K562 (cell line): ENCODE results near the gene SOX6. TPM values are rescaled to one million over a fixed set of nuclear protein-coding genes. Genes with fewer than 3 reads are reported as not detected.
A peak's percentile ranks its signal among the peaks of the same experiment; 100 is the strongest.

Experiments used
- CBX8 ChIP-seq: fragments of 200-600 bp; sonication (generic); IDR thresholded peaks from 2 replicates; pipeline ENCODE4 v1.6.1; 2012; ENCODE audit warnings: borderline replicate concordance, mixed run types, low read depth, mild to moderate bottlenecking, moderate library complexity, mixed read lengths, low read length, control low read depth, inconsistent platforms; ENCODE audit not compliant: poor library complexity, severe bottlenecking; ENCODE audit errors: extremely low read depth
- CTBP1 ChIP-seq: fragments of 450-650 bp; IDR thresholded peaks from 2 replicates; pipeline ENCODE4 v1.6.1; 2016; ENCODE audit warnings: borderline replicate concordance
- DMBX1 ChIP-seq: fragments of 250-450 bp; sonication (Bioruptor Pico); IDR thresholded peaks from 2 replicates; pipeline ENCODE4 v1.8.0; 2022; ENCODE audit warnings: inconsistent platforms, mild to moderate bottlenecking, moderate library complexity, borderline replicate concordance
- FOXA3 ChIP-seq, 2 experiments: fragments of 450-650 bp in 1 of 2; sonication (generic) in 1 of 2; formaldehyde crosslinking; IDR thresholded peaks in 1 of 2; conservative IDR thresholded peaks in 1 of 2; 2 replicates each; pipeline versions ENCODE4 v1.4.0 to v1.8.0; 2020 to 2022; ENCODE audit warnings: mild to moderate bottlenecking in 2 of 2, missing genetic modification reagents in 1 of 2
- HBP1 ChIP-seq: fragments of 450-650 bp; formaldehyde crosslinking; IDR thresholded peaks from 2 replicates; pipeline ENCODE4 v1.4.0; 2022; ENCODE audit warnings: missing genetic modification characterization
- HOXB6 ChIP-seq: fragments of 250-450 bp; sonication (Bioruptor Pico); IDR thresholded peaks from 2 replicates; pipeline ENCODE4 v1.5.1; 2022; ENCODE audit warnings: mild to moderate bottlenecking, borderline replicate concordance
- MYC ChIP-seq, 2 experiments: fragments of 250-450 bp in 1 of 2; sonication (Bioruptor Pico) in 1 of 2; IDR thresholded peaks; 2 replicates each; pipeline versions ENCODE4 v1.5.1 to v1.6.1; 2012 to 2021; ENCODE audit warnings: low read depth in 2 of 2, borderline replicate concordance in 1 of 2, improper control_type of control experiment in 1 of 2, low read length in 1 of 2, mild to moderate bottlenecking in 1 of 2, moderate library complexity in 1 of 2
- NCOA4 ChIP-seq: fragments of 450-650 bp; IDR thresholded peaks from 2 replicates; pipeline ENCODE4 v1.6.1; 2018; ENCODE audit warnings: mild to moderate bottlenecking; ENCODE audit not compliant: partially characterized antibody
- NFIC ChIP-seq: fragments of 450-650 bp; IDR thresholded peaks from 2 replicates; pipeline ENCODE4 v1.6.1; 2017; ENCODE audit warnings: mild to moderate bottlenecking, inconsistent platforms
- PHB2 ChIP-seq: fragments of 450-650 bp; IDR thresholded peaks from 2 replicates; pipeline ENCODE4 v1.6.1; 2017; ENCODE audit warnings: low read depth
- PRDM10 ChIP-seq: fragments of 450-650 bp; IDR thresholded peaks from 2 replicates; pipeline ENCODE4 v1.6.1; 2018; ENCODE audit not compliant: partially characterized antibody
- PRPF4 ChIP-seq: fragments of 200-400 bp; formaldehyde crosslinking; IDR thresholded peaks from one replicate; pipeline ENCODE4 v1.6.1; 2017; ENCODE audit warnings: low read length, low read depth, mild to moderate bottlenecking; ENCODE audit not compliant: insufficient read depth, poor library complexity, severe bottlenecking
- RUNX1 ChIP-seq: sonication (generic); IDR thresholded peaks from 2 replicates; pipeline ENCODE4 v1.6.1; 2016; ENCODE audit warnings: antibody characterized with exemption, low read depth
- TCF15 ChIP-seq: fragments of 250-450 bp; sonication (Bioruptor Pico); IDR thresholded peaks from 2 replicates; pipeline ENCODE4 v1.8.0; 2022; ENCODE audit warnings: moderate library complexity, mild to moderate bottlenecking, inconsistent platforms
- TEAD1 ChIP-seq, 2 experiments: fragments of 450-650 bp in 1 of 2; sonication (generic) in 1 of 2; formaldehyde crosslinking; IDR thresholded peaks; 2 replicates each; pipeline versions ENCODE4 v1.4.0 to v1.8.0; 2020 to 2022; ENCODE audit warnings: mild to moderate bottlenecking in 2 of 2, missing genetic modification reagents in 1 of 2
- ZBTB11 ChIP-seq, 3 experiments: fragments of 200-800 bp in 1 of 3; fragments of 250-450 bp in 1 of 3; fragments of 450-650 bp in 1 of 3; sonication (Bioruptor Pico) in 1 of 3; sonication (Bioruptor generic) in 1 of 3; formaldehyde crosslinking in 1 of 3; IDR thresholded peaks; 2 replicates each; pipeline versions ENCODE4 v1.6.1 to v1.8.0; 2016 to 2022; ENCODE audit warnings: mild to moderate bottlenecking in 2 of 3, missing genetic modification characterization in 2 of 3, missing compliant biosample characterization in 1 of 3, moderate library complexity in 1 of 3
- ZBTB17 ChIP-seq: fragments of 450-650 bp; formaldehyde crosslinking; IDR thresholded peaks from 2 replicates; pipeline ENCODE4 v1.4.0; 2020; ENCODE audit warnings: mild to moderate bottlenecking
- ZNF24 ChIP-seq: fragments of 450-650 bp; IDR thresholded peaks from 2 replicates; pipeline ENCODE4 v1.6.1; 2016
- polyA plus RNA-seq, 8 experiments: library from polyadenylated mRNA; depleted of rRNA in 4 of 8; stranded (reverse) in 5 of 8; unstranded in 3 of 8; fragments of >200 nt; fragmentation: Nextera tagmentation in 2 of 8; fragmentation: Illumina TruSeq in 1 of 8; extraction: Ambion mirVana in 2 of 8; extraction: Trizol in 1 of 8; gene quantifications; 2 replicates each; pipeline versions ENCODE4 v1.2.1 to v1.2.3, GENCODE V29; 2011 to 2014; ENCODE audit warnings: inconsistent platforms in 1 of 8, missing spikeins in 1 of 8
- total RNA-seq, 7 experiments: library from RNA; depleted of rRNA in 6 of 7; stranded (reverse); fragments of >200 nt in 6 of 7; fragmentation: Illumina TruSeq in 2 of 7; extraction: Trizol in 2 of 7; gene quantifications; 2 replicates each; pipeline versions ENCODE4 v1.2.1 to v1.2.3, GENCODE V29; 2011 to 2021; ENCODE audit warnings: low replicate concordance in 1 of 7

The SOX6 gene
- total and polyA plus RNA-seq, 9 of the 15 experiments (the other 6 are each of a cell fraction or from before 2014, with no cell fraction given) = 0.89 to 8.7 (median 5.7) TPM

GRCh38 chr11:16293204-16293681 is 63.1 kb downstream of the SOX6 start (continued):
- TF ChIP-seq ZNF24 (no peak), MYC (IDR thresholded peaks at IDR 0.05; ENCODE audit: low read depth, low read length) (peak; percentile 63), MYC (CRISPR knock-in tag; IDR thresholded peaks at IDR 0.05; ENCODE audit: borderline replicate concordance, low read depth) (no peak), TCF15 (CRISPR knock-in tag) (no peak), DMBX1 (CRISPR knock-in tag) (no peak), NCOA4 (no peak), ZBTB17 (no peak), CBX8 (no peak), FOXA3 (CRISPR knock-in tag; conservative IDR thresholded peaks at IDR 0.05 in 1 of 2, IDR thresholded peaks at IDR 0.05 in 1 of 2) (no peak), HOXB6 (CRISPR knock-in tag) (no peak), TEAD1 (CRISPR knock-in tag; IDR thresholded peaks at IDR 0.05) (no peak), PHB2 (no peak), PRPF4 (no peak), CTBP1 (no peak), ZBTB11 (CRISPR knock-in tag; IDR thresholded peaks at IDR 0.05) (no peak), NFIC (0 out of 2 replicates have a peak, but pooled peaks have one; percentile 13), RUNX1 (no peak), HBP1 (CRISPR knock-in tag) (no peak), PRDM10 (no peak)
